ENCODE measurements around the gene DTX4.

The DTX4 gene

GRCh38 chr11:59173080-59173963 lies 1.4 kb downstream of the DTX4 start:
- DNase-seq (ENCODE audit: low spot score): peak; percentile 60

GRCh38 chr11:59173964-59174663 lies 2.2 kb downstream of the DTX4 start:
- no peak for DNase-seq (ENCODE audit: low spot score)

GRCh38 chr11:59174664-59175033 lies 2.7 kb downstream of the DTX4 start:
- DNase-seq (ENCODE audit: low spot score): no peak

GRCh38 chr11:59175091-59175501 lies 3.2 kb downstream of the DTX4 start:
- DNase-seq (ENCODE audit: low spot score): no peak

GRCh38 chr11:59176330-59176729 lies 4.4 kb downstream of the DTX4 start:
- DNase-seq (ENCODE audit: low spot score): no peak

- DNase-seq (ENCODE audit: low spot score): no peak
These were observed 6.5 kb downstream of the DTX4 start for GRCh38 chr11:59178402-59178801.

- no peak for DNase-seq (ENCODE audit: low spot score)
These were observed 7.2 kb downstream of the DTX4 start for GRCh38 chr11:59179121-59179520.

- peak; percentile 71 for DNase-seq (ENCODE audit: low spot score)
These were observed 8.3 kb downstream of the DTX4 start for GRCh38 chr11:59180168-59180776.

- no peak for DNase-seq (ENCODE audit: low spot score)
These were observed 9.0 kb downstream of the DTX4 start for GRCh38 chr11:59180907-59181306.

- DNase-seq (ENCODE audit: low spot score): no peak
These were observed 10.0 kb downstream of the DTX4 start for GRCh38 chr11:59181746-59182456.

- DNase-seq (ENCODE audit: low spot score): no peak
These were observed 10.7 kb downstream of the DTX4 start for GRCh38 chr11:59182457-59183151.

- no peak for DNase-seq (ENCODE audit: low spot score)
These were observed 11.8 kb downstream of the DTX4 start for GRCh38 chr11:59183771-59184170.

GRCh38 chr11:59184691-59185339 lies 12.9 kb downstream of the DTX4 start:
- no peak for DNase-seq (ENCODE audit: low spot score)

- DNase-seq (ENCODE audit: low spot score): no peak
These were observed 13.5 kb downstream of the DTX4 start for GRCh38 chr11:59185386-59185945.

GRCh38 chr11:59186130-59186594 lies 14.2 kb downstream of the DTX4 start:
- peak; percentile 51 for DNase-seq (ENCODE audit: low spot score)

GRCh38 chr11:59187035-59187434 lies 15.1 kb downstream of the DTX4 start:
- DNase-seq (ENCODE audit: low spot score): no peak

GRCh38 chr11:59187587-59187986 lies 15.7 kb downstream of the DTX4 start:
- DNase-seq (ENCODE audit: low spot score): no peak

- DNase-seq (ENCODE audit: low spot score): no peak
These were observed 17.0 kb downstream of the DTX4 start for GRCh38 chr11:59188954-59189353.

GRCh38 chr11:59189986-59190385 lies 18.1 kb downstream of the DTX4 start:
- DNase-seq (ENCODE audit: low spot score): no peak

- no peak for DNase-seq (ENCODE audit: low spot score)
These were observed 19.2 kb downstream of the DTX4 start for GRCh38 chr11:59191095-59191494.

GRCh38 chr11:59191890-59192289 lies 20.0 kb downstream of the DTX4 start:
- DNase-seq (ENCODE audit: low spot score): no peak

Data from Ammon's horn (tissue), 1 donor.